H1 (cell line): Measurements from ENCODE around the gene TLK1. TPM values are rescaled to one million over a fixed set of nuclear protein-coding genes. Genes with fewer than 3 reads are reported as not detected.

Experiments used
- CTCF ChIA-PET: fragments of 300-600 bp; sonication (Branson Sonifier 250); formaldehyde crosslinking; loops from one replicate; lab custom pipeline; 2021; ENCODE audit not compliant: partially characterized antibody; lab: Charles Lee
- POLR2A ChIA-PET: fragments of 300-600 bp; sonication (Branson Sonifier 250); formaldehyde crosslinking; loops from one replicate; lab custom pipeline; 2021; ENCODE audit warnings: inconsistent platforms; ENCODE audit not compliant: partially characterized antibody; lab: Charles Lee
- DNase-seq, 2 experiments: peaks; one replicate each; pipeline versions ENCODE4 v3.0.0 to v3.0.0-alpha.2; 2010 to 2022; ENCODE audit warnings: low spot score in 2 of 2, low read depth in 1 of 2, mixed read lengths in 1 of 2
- FAIRE-seq: peaks from 2 replicates; lab custom pipeline; 2011; peaks lifted over from hg19 to GRCh38; lab: Jason Lieb, UNC
- H2AFZ ChIP-seq: 2 replicates; pipeline ENCODE4 v1.8.1; 2012; ENCODE audit warnings: low read length, inconsistent platforms
- H2AK5ac ChIP-seq: 2 replicates; pipeline ENCODE4 v1.6.1; 2013; ENCODE audit warnings: low read depth, low read length
- H2BK120ac ChIP-seq: replicated peaks from 2 replicates; pipeline ENCODE3; 2013; ENCODE audit warnings: low read depth, low read length, inconsistent platforms
- H2BK12ac ChIP-seq: 2 replicates; pipeline ENCODE4 v1.6.1; 2013; ENCODE audit warnings: low read depth, low read length
- H2BK15ac ChIP-seq: 2 replicates; pipeline ENCODE4 v1.6.1; 2013; ENCODE audit warnings: low read length
- H2BK20ac ChIP-seq: 2 replicates; pipeline ENCODE4 v1.6.1; 2013; ENCODE audit warnings: low read length
- H2BK5ac ChIP-seq: 2 replicates; pipeline ENCODE4 v1.6.1; 2013; ENCODE audit warnings: low read depth, low read length
- H3K14ac ChIP-seq: 2 replicates; pipeline ENCODE4 v1.6.1; 2013; ENCODE audit warnings: inconsistent platforms; ENCODE audit not compliant: insufficient read length
- H3K18ac ChIP-seq: 2 replicates; pipeline ENCODE4 v1.6.1; 2013; ENCODE audit warnings: low read length; ENCODE audit errors: extremely low read depth
- H3K23ac ChIP-seq: 2 replicates; pipeline ENCODE4 v1.6.1; 2013; ENCODE audit warnings: inconsistent platforms; ENCODE audit not compliant: insufficient read length
- H3K23me2 ChIP-seq: 2 replicates; pipeline ENCODE4 v1.6.1; 2013; ENCODE audit warnings: low read depth, low read length
- H3K27ac ChIP-seq: 2 replicates; pipeline ENCODE4 v1.6.1; 2011; ENCODE audit warnings: low read depth, low read length, inconsistent platforms
- H3K27me3 ChIP-seq, 4 experiments: replicated peaks in 1 of 4; 1 replicate in 1 of 4; 2 replicates in 3 of 4; pipeline versions ENCODE4 v1.6.1 to v1.8.1; 2011 to 2013; ENCODE audit warnings: low read length in 3 of 4, mild to moderate bottlenecking in 3 of 4, inconsistent platforms in 2 of 4, mixed read lengths in 2 of 4, moderate library complexity in 1 of 4; ENCODE audit not compliant: control insufficient read depth in 3 of 4, insufficient read depth in 3 of 4; ENCODE audit errors: extremely low read depth in 1 of 4
- H3K36me3 ChIP-seq, 4 experiments: 2 replicates each; pipeline versions ENCODE4 v1.6.1 to v1.8.1; 2011 to 2013; ENCODE audit warnings: mild to moderate bottlenecking in 4 of 4, low read length in 3 of 4, moderate library complexity in 2 of 4, control low read depth in 1 of 4, inconsistent platforms in 1 of 4; ENCODE audit not compliant: insufficient read depth in 4 of 4, control insufficient read depth in 2 of 4
- H3K4ac ChIP-seq: replicated peaks from 2 replicates; pipeline ENCODE3; 2013; ENCODE audit warnings: low read length, low read depth, mixed read lengths, inconsistent platforms; ENCODE audit not compliant: insufficient read length
- H3K4me1 ChIP-seq, 4 experiments: replicated peaks in 1 of 4; 1 replicate in 1 of 4; 2 replicates in 3 of 4; pipeline versions ENCODE4 v1.6.1 to v1.8.1; 2011 to 2013; ENCODE audit warnings: low read length in 3 of 4, inconsistent platforms in 2 of 4, mixed read lengths in 1 of 4; ENCODE audit not compliant: insufficient read depth in 4 of 4, control insufficient read depth in 3 of 4
- H3K4me2 ChIP-seq, 2 experiments: 2 replicates each; pipeline versions ENCODE4 v1.6.1 to v1.8.1; 2011 to 2013; ENCODE audit warnings: low read depth in 2 of 2, low read length in 2 of 2, control low read depth in 1 of 2, inconsistent platforms in 1 of 2, mild to moderate bottlenecking in 1 of 2; ENCODE audit not compliant: insufficient read depth in 1 of 2
- H3K4me3 ChIP-seq, 4 experiments: fragments of 200-600, 300-600 bp in 1 of 4; sonication (generic), shearing (Covaris generic), sonication (Bioruptor Twin) in 1 of 4; 2 replicates each; pipeline versions ENCODE4 v1.5.1 to v1.8.1; 2011 to 2016; ENCODE audit warnings: low read length in 4 of 4, low read depth in 3 of 4, control low read depth in 2 of 4, inconsistent platforms in 2 of 4, mild to moderate bottlenecking in 2 of 4, mixed read lengths in 1 of 4, moderate library complexity in 1 of 4; ENCODE audit not compliant: insufficient read depth in 2 of 4; ENCODE audit errors: extremely low read depth in 1 of 4
- H3K56ac ChIP-seq: replicated peaks from 2 replicates; pipeline ENCODE3; 2013; ENCODE audit warnings: low read depth, mild to moderate bottlenecking, mixed read lengths, low read length, inconsistent platforms; ENCODE audit not compliant: insufficient read length
- H3K79me1 ChIP-seq: 2 replicates; pipeline ENCODE4 v1.6.1; 2013; ENCODE audit warnings: low read depth, low read length, control low read depth
- H3K79me2 ChIP-seq, 2 experiments: 2 replicates each; pipeline versions ENCODE4 v1.6.1 to v1.8.1; 2012 to 2013; ENCODE audit warnings: low read length in 2 of 2, mild to moderate bottlenecking in 2 of 2, inconsistent platforms in 1 of 2; ENCODE audit not compliant: insufficient read depth in 2 of 2, control insufficient read depth in 1 of 2
- H3K9ac ChIP-seq, 4 experiments: replicated peaks in 1 of 4; 1 replicate in 1 of 4; 2 replicates in 3 of 4; pipeline versions ENCODE4 v1.6.1 to v1.8.1; 2011 to 2013; ENCODE audit warnings: low read depth in 3 of 4, low read length in 3 of 4, control low read depth in 2 of 4, mild to moderate bottlenecking in 2 of 4, moderate library complexity in 2 of 4, inconsistent platforms in 1 of 4; ENCODE audit errors: extremely low read depth in 1 of 4
- H3K9me3 ChIP-seq, 2 experiments: 2 replicates each; pipeline versions ENCODE4 v1.6.1 to v1.8.1; 2012 to 2013; ENCODE audit warnings: mild to moderate bottlenecking in 2 of 2, moderate library complexity in 2 of 2, control low read depth in 1 of 2, inconsistent platforms in 1 of 2, low read depth in 1 of 2, low read length in 1 of 2, mixed read lengths in 1 of 2; ENCODE audit not compliant: insufficient read depth in 2 of 2
- H4K20me1 ChIP-seq, 2 experiments: replicated peaks in 1 of 2; 2 replicates each; pipeline versions ENCODE3 to v1.8.1; 2011 to 2013; ENCODE audit warnings: inconsistent platforms in 2 of 2, low read length in 2 of 2, mild to moderate bottlenecking in 1 of 2; ENCODE audit not compliant: insufficient read depth in 2 of 2, control insufficient read depth in 1 of 2
- H4K5ac ChIP-seq: 2 replicates; pipeline ENCODE4 v1.6.1; 2013; ENCODE audit warnings: low read length, low read depth, mixed read lengths, inconsistent platforms; ENCODE audit not compliant: insufficient read length
- H4K8ac ChIP-seq: 2 replicates; pipeline ENCODE4 v1.8.0; 2013; ENCODE audit warnings: mild to moderate bottlenecking, moderate library complexity, low read length, inconsistent platforms; ENCODE audit not compliant: insufficient read depth; ENCODE audit errors: extremely low read depth
- H4K91ac ChIP-seq: replicated peaks from 2 replicates; pipeline ENCODE3; 2013; ENCODE audit warnings: low read length, mixed read lengths, inconsistent platforms; ENCODE audit not compliant: insufficient read length
- KDM4A ChIP-seq: IDR thresholded peaks from one replicate; pipeline ENCODE4 v1.7.1; 2012; ENCODE audit warnings: low read depth, mild to moderate bottlenecking, moderate library complexity, low read length, inconsistent platforms; ENCODE audit not compliant: severe bottlenecking
- NANOG ChIP-seq: IDR thresholded peaks from 2 replicates; pipeline ENCODE4 v1.6.1; 2011; ENCODE audit warnings: low read length, low read depth, mild to moderate bottlenecking, inconsistent platforms; ENCODE audit not compliant: insufficient read depth, poor library complexity, severe bottlenecking
- SUZ12 ChIP-seq: fragments of 200-600 bp; sonication (generic); IDR thresholded peaks from 2 replicates; pipeline ENCODE4 v1.6.1; 2012; ENCODE audit warnings: mild to moderate bottlenecking, inconsistent platforms, low read length, moderate library complexity, mixed read lengths
- TEAD4 ChIP-seq: IDR thresholded peaks from 2 replicates; pipeline ENCODE4 v1.6.1; 2012; ENCODE audit warnings: low read depth, low read length, inconsistent platforms, mixed read lengths
- WGBS, 2 experiments: shearing (Covaris generic) in 1 of 2; methylation state at CpG; one replicate each; pipeline versions ENCODE4 v1.1.6 to v1.1.7; 2013 to 2015; ENCODE audit warnings: low lambda C conversion rate in 2 of 2, mixed read lengths in 2 of 2, inconsistent platforms in 1 of 2, low coverage in 1 of 2, missing lambda C conversion rate in 1 of 2; ENCODE audit not compliant: insufficient replicate concordance in 2 of 2, insufficient coverage in 1 of 2, insufficient read length in 1 of 2; ENCODE audit errors: extremely low coverage in 1 of 2, missing lambda C conversion rate in 1 of 2; 5-methylcytosine and 5-hydroxymethylcytosine counted together
- polyA plus RNA-seq, 7 experiments: library from polyadenylated mRNA; depleted of rRNA in 3 of 7; stranded (reverse) in 5 of 7; unstranded in 2 of 7; fragments of >200 nt in 5 of 7; fragments of 200-250 nt in 2 of 7; gene quantifications; 1 replicate in 5 of 7; 2 replicates in 1 of 7; 4 replicates in 1 of 7; pipeline versions ENCODE4 v1.2.1 to v1.2.3, GENCODE V29; 2011 to 2013; ENCODE audit warnings: missing spikeins in 2 of 7, mixed read lengths in 2 of 7
- total RNA-seq: library from RNA; stranded (reverse); fragmentation: NEBNext Ultra II Directional; extraction: Animal tissue kit (Norgen Biotek cat#: 25700); gene quantifications from 2 replicates; pipeline ENCODE4 v1.2.1, GENCODE V29; 2021
- TF ChIP-seq, protein P1 (sequence below): IDR thresholded peaks from 2 replicates; pipeline ENCODE4 v1.6.1; 2012; ENCODE audit warnings: inconsistent platforms

TLK1 gene
- total and polyA plus RNA-seq, 2 of the 8 experiments (the other 6 are each of a cell fraction or from before 2014, with no cell fraction given): 11.2 to 102 TPM

DNA sequence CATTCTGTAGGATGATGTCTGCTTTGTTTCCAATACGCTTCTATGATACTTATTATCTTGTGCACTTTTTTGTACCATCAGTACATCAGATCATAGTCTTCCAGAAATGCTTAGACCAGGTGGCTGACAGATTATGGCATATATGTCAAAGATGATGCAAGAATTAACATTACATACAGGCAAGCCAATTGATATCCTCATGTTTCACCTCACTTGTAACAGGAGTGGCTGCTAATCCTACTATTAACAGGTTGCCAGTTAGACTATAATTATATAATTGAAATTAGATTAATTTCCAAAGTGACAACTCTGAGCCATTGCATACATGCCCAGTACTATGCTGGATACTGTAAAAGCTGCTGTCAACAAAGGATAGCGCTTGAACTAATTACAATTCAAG, 77.2 kb downstream of the TLK1 start:
- peaks cover 2% of the 10 kb centered on the region; the same call in 1 of the 2 replicates for H3K79me1 ChIP-seq
- no peak overlapping the region for H2AFZ ChIP-seq
- no peak overlapping the region for H3K9ac ChIP-seq
- H4K20me1 ChIP-seq: peaks cover 0 to 2% of the 10 kb centered on the region in 2 experiments
- no peak overlapping the region for H4K8ac ChIP-seq
- H3K56ac ChIP-seq: no peak overlapping the region
- POLR2A ChIA-PET: no interaction called here
- peaks cover 0 to 5% (median 0%) of the 10 kb centered on the region in 4 experiments; a peak in 2 of 7 replicates for H3K4me1 ChIP-seq
- 95% methylated on average over 2 of the region's 2 CpGs; no CpG with 5 or more reads in 1 of the 2 experiments for WGBS, 2 experiments
- H2BK12ac ChIP-seq: no peak overlapping the region
- no peaks in the 10 kb centered on the region for H3K27me3 ChIP-seq
- H3K23ac ChIP-seq: no peak overlapping the region
- no peak for TF ChIP-seq SUZ12
- TF ChIP-seq KDM4A: no peak
- TF ChIP-seq NANOG: no peak
- no peak for TF ChIP-seq TEAD4
- TF ChIP-seq, protein P1, sequence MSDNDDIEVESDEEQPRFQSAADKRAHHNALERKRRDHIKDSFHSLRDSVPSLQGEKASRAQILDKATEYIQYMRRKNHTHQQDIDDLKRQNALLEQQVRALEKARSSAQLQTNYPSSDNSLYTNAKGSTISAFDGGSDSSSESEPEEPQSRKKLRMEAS: no peak
- TF ChIP-seq, all 59 proteins: peak for 0
- no peak overlapping the region for H3K4me3 ChIP-seq
- DNase-seq (no peak), FAIRE-seq (no peak)
- no peak overlapping the region for H2BK20ac ChIP-seq
- no peak overlapping the region for H4K5ac ChIP-seq
- H3K79me2 ChIP-seq: peaks cover 0 to 95% of the 10 kb centered on the region in 2 experiments; a peak in 3 of 4 replicates
- H3K18ac ChIP-seq: no peak overlapping the region
- no peaks in the 10 kb centered on the region for H3K23me2 ChIP-seq
- H3K27ac ChIP-seq: no peak overlapping the region
- H3K36me3 ChIP-seq: peaks cover 0 to 6% (median 1%) of the 10 kb centered on the region in 4 experiments; a peak in 3 of 8 replicates
- CTCF ChIA-PET: no interaction called here
- no peak overlapping the region for H3K4ac ChIP-seq
- no peak overlapping the region for H3K4me2 ChIP-seq
- no peak overlapping the region for H2BK120ac ChIP-seq
- H2BK5ac ChIP-seq: no peak overlapping the region
- no peak overlapping the region for H2AK5ac ChIP-seq
- H2BK15ac ChIP-seq: no peak overlapping the region
- H4K91ac ChIP-seq: no peak overlapping the region
- no peaks in the 10 kb centered on the region for H3K9me3 ChIP-seq
- H3K14ac ChIP-seq: no peak overlapping the region
